Left forelimb (tissue), 1 donor: ENCODE data around the gene PAM.
"Not testable (repeated sequence)": the region's sequence is repeated elsewhere in the genome, so short reads cannot be mapped to it uniquely, and the experiment has no call there.

Experiments used
- DNase-seq: peaks from one replicate; pipeline ENCODE4 v3.0.0-alpha.2; 2018; ENCODE audit warnings: low spot score

The PAM gene

GRCh38 chr5:103066326-103066725 is 311.2 kb downstream of the PAM start:
- DNase-seq, result no peak

- DNase-seq, result not testable (repeated sequence)
Measured at GRCh38 chr5:103073500-103073899, 318.4 kb downstream of the PAM start.

GRCh38 chr5:103075442-103075841 is 320.3 kb downstream of the PAM start:
- DNase-seq, result no peak
